Measurements from ENCODE around the gene KBTBD6.
"Not testable (repeated sequence)": the region's sequence is repeated elsewhere in the genome, so short reads cannot be mapped to it uniquely, and the experiment has no call there.

Gene KBTBD6, protein sequence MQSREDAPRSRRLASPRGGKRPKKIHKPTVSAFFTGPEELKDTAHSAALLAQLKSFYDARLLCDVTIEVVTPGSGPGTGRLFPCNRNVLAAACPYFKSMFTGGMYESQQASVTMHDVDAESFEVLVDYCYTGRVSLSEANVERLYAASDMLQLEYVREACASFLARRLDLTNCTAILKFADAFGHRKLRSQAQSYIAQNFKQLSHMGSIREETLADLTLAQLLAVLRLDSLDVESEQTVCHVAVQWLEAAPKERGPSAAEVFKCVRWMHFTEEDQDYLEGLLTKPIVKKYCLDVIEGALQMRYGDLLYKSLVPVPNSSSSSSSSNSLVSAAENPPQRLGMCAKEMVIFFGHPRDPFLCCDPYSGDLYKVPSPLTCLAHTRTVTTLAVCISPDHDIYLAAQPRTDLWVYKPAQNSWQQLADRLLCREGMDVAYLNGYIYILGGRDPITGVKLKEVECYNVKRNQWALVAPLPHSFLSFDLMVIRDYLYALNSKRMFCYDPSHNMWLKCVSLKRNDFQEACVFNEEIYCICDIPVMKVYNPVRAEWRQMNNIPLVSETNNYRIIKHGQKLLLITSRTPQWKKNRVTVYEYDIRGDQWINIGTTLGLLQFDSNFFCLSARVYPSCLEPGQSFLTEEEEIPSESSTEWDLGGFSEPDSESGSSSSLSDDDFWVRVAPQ

DNA sequence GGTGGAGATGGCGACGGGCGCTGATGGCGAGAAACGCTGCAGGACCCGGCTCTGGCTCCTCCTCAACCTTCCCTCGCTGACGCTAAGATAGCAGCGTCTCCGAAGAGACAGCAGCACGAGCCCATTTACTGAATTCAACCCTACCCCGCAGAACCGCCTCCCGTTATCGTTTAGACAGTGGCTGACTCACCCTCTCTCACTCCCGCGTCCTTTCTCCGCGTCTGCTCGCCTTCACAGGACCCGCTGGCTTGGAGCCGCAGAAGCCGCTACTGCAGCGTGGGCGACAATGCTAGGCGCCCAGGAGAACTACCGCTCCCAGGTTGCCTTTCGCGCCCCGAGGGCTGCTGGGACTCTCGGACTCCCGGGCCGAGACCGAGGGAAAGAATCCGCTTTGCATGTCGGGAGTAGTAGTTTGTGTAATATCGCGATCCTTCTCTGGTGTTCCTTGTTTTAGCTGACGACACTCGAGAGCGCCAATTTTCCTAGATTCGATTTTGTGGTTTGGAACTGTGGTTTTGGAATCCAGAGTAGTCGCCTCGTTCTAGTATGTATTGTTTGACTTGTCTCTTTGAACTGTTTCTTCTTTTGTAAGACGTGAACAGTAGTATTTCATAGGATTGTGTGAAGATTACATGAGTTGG, at the start of gene KBTBD6:
TSS of gene KBTBD6 (minus strand) at position 291 of the 641 bp plus-strand sequence. CDS start 291 bp downstream, outside the sequence.
- Histone ChIP-seq H3K36me3 (ENCODE audit: control insufficient read depth in 2 of 2, insufficient read depth in 2 of 2, low read length in 2 of 2) (no peaks in the 10 kb centered on the region), H3K9ac (ENCODE audit: low read depth in 1 of 2, low read length in 2 of 2) (peak within 1 kb of the TSS; percentile 66 to 80), H3K27ac (ENCODE audit: low read depth in 2 of 2, low read length in 2 of 2) (peak within 1 kb of the TSS; percentile 56 to 69), H3K27me3 (ENCODE audit: control insufficient read depth in 2 of 2, insufficient read depth in 2 of 2, low read length in 2 of 2) (no peaks in the 10 kb centered on the region), H3K4me3 (ENCODE audit: low read length in 2 of 2) (peak within 1 kb of the TSS; percentile 91 to 95), H3K4me1 (ENCODE audit: control insufficient read depth in 2 of 2, insufficient read depth in 2 of 2, low read length in 2 of 2) (peaks cover 7 to 14% of the 10 kb centered on the region in 2 donors), H3K9me3 (ENCODE audit: control insufficient read depth in 2 of 2, low read length in 2 of 2) (no peaks in the 10 kb centered on the region)

DNA sequence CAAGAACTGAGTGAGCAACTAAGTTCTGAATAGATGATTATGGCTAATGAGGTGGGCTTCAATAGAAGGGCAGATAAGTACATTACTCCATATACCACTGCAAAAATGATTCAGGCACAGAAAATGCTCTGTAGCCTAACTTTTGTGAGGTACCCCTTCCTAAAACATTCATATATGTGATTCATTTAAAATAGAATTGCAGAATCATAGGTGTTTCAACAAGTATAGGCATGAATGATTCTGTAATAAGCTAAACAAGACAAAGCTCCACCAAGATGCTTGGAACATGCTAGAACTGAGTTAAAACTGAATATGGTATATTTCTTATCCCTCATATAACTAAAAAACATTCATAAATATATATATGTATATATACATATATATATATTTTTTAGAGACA, 49.6 kb upstream of the KBTBD6 start:
- no peaks in the 10 kb centered on the region for H3K27me3 ChIP-seq (ENCODE audit: control insufficient read depth in 2 of 2, insufficient read depth in 2 of 2, low read length in 2 of 2)
- H3K9me3 ChIP-seq (ENCODE audit: control insufficient read depth in 2 of 2, low read length in 2 of 2) = no peaks in the 10 kb centered on the region
- no peak overlapping the region for H3K27ac ChIP-seq (ENCODE audit: low read depth in 2 of 2, low read length in 2 of 2)
- H3K36me3 ChIP-seq (ENCODE audit: control insufficient read depth in 2 of 2, insufficient read depth in 2 of 2, low read length in 2 of 2) = no peaks in the 10 kb centered on the region
- no peaks in the 10 kb centered on the region for H3K4me1 ChIP-seq (ENCODE audit: control insufficient read depth in 2 of 2, insufficient read depth in 2 of 2, low read length in 2 of 2)
- no peak overlapping the region for H3K4me3 ChIP-seq (ENCODE audit: low read length in 2 of 2)
- H3K9ac ChIP-seq (ENCODE audit: low read depth in 1 of 2, low read length in 2 of 2) = no peak overlapping the region

DNA sequence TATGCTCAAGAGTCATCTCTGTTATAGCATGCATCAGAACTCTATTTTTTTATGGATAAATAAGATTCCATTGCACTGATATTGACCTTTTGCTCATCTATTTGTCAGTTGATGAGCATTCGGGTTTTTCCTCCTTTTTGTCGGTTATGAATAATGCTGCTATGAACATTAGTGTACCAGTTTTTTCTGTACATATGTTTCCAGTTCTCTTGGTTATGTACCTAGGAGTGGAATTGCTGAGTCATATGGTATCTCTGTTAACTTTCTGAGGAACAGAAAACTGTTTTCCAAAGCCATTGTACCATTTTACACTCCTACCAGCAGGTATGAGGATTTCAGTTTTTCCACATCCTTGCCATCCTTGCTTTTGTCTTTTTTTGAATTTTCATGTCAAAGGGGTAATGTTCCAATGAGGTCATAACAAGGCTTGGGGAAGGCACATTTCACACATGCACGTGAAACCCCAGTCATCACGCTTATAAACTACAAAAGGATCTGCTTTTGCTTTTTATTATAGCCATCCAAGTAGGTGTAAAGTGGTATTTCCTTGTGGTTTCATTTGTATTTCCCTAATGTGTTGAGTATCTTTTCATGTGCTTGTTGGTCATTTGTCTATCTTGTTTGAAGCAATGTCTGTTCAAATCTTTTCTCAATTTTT, 47.1 kb upstream of the KBTBD6 start:
- Histone ChIP-seq H3K27me3 (ENCODE audit: control insufficient read depth in 2 of 2, insufficient read depth in 2 of 2, low read length in 2 of 2) (no peaks in the 10 kb centered on the region), H3K4me3 (ENCODE audit: low read length in 2 of 2) (no peak overlapping the region), H3K4me1 (ENCODE audit: control insufficient read depth in 2 of 2, insufficient read depth in 2 of 2, low read length in 2 of 2) (no peaks in the 10 kb centered on the region), H3K27ac (ENCODE audit: low read depth in 2 of 2, low read length in 2 of 2) (no peak overlapping the region), H3K9me3 (ENCODE audit: control insufficient read depth in 2 of 2, low read length in 2 of 2) (peaks cover 0 to 2% of the 10 kb centered on the region in 2 donors), H3K9ac (ENCODE audit: low read depth in 1 of 2, low read length in 2 of 2) (no peak overlapping the region), H3K36me3 (ENCODE audit: control insufficient read depth in 2 of 2, insufficient read depth in 2 of 2, low read length in 2 of 2) (no peaks in the 10 kb centered on the region)

DNA sequence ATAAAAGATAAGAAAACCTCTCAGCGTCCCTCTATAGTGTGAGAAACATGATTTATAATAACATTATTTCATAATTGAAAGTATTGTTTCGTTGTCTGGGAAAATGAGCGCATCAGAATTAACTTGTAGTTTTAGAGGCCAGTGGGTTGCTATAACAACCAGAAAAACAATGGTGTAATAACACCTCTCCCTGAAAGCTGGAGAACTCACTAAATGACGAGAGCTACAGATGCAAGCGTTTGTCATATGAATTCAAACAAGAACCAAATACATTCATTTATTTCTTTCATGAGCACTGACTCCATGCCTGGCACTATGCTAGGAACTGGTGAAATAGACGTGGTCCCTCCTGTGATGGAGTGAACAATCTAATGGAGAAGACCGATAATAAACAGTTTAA, 45.4 kb upstream of the KBTBD6 start:
- Histone ChIP-seq H3K4me1 (ENCODE audit: control insufficient read depth in 2 of 2, insufficient read depth in 2 of 2, low read length in 2 of 2) (no peaks in the 10 kb centered on the region), H3K27ac (ENCODE audit: low read depth in 2 of 2, low read length in 2 of 2) (no peak overlapping the region), H3K9me3 (ENCODE audit: control insufficient read depth in 2 of 2, low read length in 2 of 2) (peaks cover 3% of the 10 kb centered on the region in 2 donors), H3K27me3 (ENCODE audit: control insufficient read depth in 2 of 2, insufficient read depth in 2 of 2, low read length in 2 of 2) (no peaks in the 10 kb centered on the region), H3K4me3 (ENCODE audit: low read length in 2 of 2) (no peak overlapping the region), H3K9ac (ENCODE audit: low read depth in 1 of 2, low read length in 2 of 2) (no peak overlapping the region), H3K36me3 (ENCODE audit: control insufficient read depth in 2 of 2, insufficient read depth in 2 of 2, low read length in 2 of 2) (no peaks in the 10 kb centered on the region)

DNA sequence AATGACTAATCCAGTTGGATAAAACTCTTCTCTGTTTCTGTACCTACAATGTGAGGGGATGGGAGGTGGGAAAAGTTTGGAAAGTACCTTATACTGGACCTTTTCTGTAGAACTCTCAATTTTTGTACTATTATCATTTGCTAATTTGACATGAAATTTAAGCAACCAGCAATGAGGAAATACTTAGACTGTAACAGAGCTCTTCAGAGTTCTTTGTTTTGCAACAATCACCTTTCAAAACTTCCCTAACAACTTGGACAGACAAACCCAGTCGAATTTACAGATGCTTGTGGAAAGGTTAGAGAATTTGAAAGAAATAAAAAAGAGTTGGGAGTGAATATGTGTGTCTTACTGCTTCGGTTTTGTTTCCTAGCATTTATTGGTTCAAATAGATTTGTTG, 45.0 kb upstream of the KBTBD6 start:
- H3K4me1 ChIP-seq (ENCODE audit: control insufficient read depth in 2 of 2, insufficient read depth in 2 of 2, low read length in 2 of 2) = no peaks in the 10 kb centered on the region
- H3K36me3 ChIP-seq (ENCODE audit: control insufficient read depth in 2 of 2, insufficient read depth in 2 of 2, low read length in 2 of 2) = no peaks in the 10 kb centered on the region
- peaks cover 3% of the 10 kb centered on the region in 2 donors for H3K9me3 ChIP-seq (ENCODE audit: control insufficient read depth in 2 of 2, low read length in 2 of 2)
- H3K27ac ChIP-seq (ENCODE audit: low read depth in 2 of 2, low read length in 2 of 2) = no peak overlapping the region
- H3K27me3 ChIP-seq (ENCODE audit: control insufficient read depth in 2 of 2, insufficient read depth in 2 of 2, low read length in 2 of 2) = no peaks in the 10 kb centered on the region
- no peak overlapping the region for H3K9ac ChIP-seq (ENCODE audit: low read depth in 1 of 2, low read length in 2 of 2)
- H3K4me3 ChIP-seq (ENCODE audit: low read length in 2 of 2) = no peak overlapping the region

DNA sequence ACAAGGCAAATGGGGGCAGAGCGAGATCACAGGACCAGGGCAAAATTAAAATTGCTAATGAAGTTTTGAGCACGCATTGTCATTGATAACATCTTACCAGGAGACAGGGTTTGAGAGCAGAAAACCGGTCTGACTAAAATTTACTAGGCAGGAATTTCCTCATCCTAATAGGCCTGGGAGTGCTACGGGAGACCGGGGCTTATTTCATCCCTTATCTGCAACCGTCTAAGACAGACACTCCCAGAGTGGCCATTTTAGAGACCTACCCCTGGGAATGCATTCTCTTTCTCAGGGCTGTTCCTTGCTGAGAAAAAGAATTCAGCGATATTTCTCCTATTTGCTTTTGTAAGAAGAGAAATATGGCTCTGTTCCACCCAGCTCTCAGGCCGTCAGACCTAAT, 43.0 kb upstream of the KBTBD6 start:
- H3K9me3 ChIP-seq (ENCODE audit: control insufficient read depth in 2 of 2, low read length in 2 of 2); H3K4me3 ChIP-seq (ENCODE audit: low read length in 2 of 2); H3K4me1 ChIP-seq (ENCODE audit: control insufficient read depth in 2 of 2, insufficient read depth in 2 of 2, low read length in 2 of 2); H3K27me3 ChIP-seq (ENCODE audit: control insufficient read depth in 2 of 2, insufficient read depth in 2 of 2, low read length in 2 of 2); H3K36me3 ChIP-seq (ENCODE audit: control insufficient read depth in 2 of 2, insufficient read depth in 2 of 2, low read length in 2 of 2); H3K27ac ChIP-seq (ENCODE audit: low read depth in 2 of 2, low read length in 2 of 2); H3K9ac ChIP-seq (ENCODE audit: low read depth in 1 of 2, low read length in 2 of 2): not testable (repeated sequence)

DNA sequence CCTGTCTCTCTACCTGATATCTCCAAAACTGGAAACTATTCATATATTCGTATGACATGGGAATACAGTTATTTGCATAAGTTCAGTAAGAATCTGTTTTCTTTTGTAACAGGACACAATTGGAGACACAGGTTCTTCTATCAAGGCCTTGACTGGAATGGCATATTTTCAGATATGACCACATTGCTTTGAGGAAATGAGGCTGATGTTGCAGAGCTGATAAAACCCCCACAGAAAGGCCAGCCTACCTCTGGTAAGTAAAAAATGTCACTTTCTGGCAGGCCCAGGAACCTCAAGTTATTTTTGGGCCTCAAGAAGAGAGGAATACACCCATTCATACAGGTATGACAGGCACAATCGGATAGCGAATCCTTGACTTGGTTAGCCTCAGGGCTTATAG, 29.5 kb upstream of the KBTBD6 start:
- Histone ChIP-seq H3K27ac (ENCODE audit: low read depth in 2 of 2, low read length in 2 of 2) (no peak overlapping the region), H3K9ac (ENCODE audit: low read depth in 1 of 2, low read length in 2 of 2) (no peak overlapping the region), H3K36me3 (ENCODE audit: control insufficient read depth in 2 of 2, insufficient read depth in 2 of 2, low read length in 2 of 2) (no peaks in the 10 kb centered on the region), H3K9me3 (ENCODE audit: control insufficient read depth in 2 of 2, low read length in 2 of 2) (no peaks in the 10 kb centered on the region), H3K27me3 (ENCODE audit: control insufficient read depth in 2 of 2, insufficient read depth in 2 of 2, low read length in 2 of 2) (no peaks in the 10 kb centered on the region), H3K4me1 (ENCODE audit: control insufficient read depth in 2 of 2, insufficient read depth in 2 of 2, low read length in 2 of 2) (no peaks in the 10 kb centered on the region), H3K4me3 (ENCODE audit: low read length in 2 of 2) (no peak overlapping the region)

DNA sequence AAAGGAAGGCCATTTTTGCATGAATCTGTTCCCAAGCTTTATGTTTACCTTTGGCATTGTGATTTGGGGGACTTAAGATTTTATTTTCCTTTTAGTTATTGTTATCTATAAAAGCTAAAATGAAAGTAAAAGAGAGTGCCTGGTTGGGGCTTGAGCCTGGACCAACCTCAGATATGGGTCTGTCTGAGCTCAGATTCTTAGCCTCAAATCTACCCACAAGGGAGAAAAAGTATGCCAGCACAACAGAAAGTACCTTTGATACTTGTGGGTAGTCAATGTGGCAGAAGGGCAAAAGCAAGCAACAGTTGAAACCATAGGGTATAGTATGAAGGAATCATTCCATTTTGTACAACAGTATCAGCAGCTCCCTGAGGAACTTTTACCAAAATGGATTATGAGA, 26.6 kb upstream of the KBTBD6 start:
- no peak overlapping the region for H3K4me3 ChIP-seq (ENCODE audit: low read length in 2 of 2)
- no peaks in the 10 kb centered on the region for H3K27me3 ChIP-seq (ENCODE audit: control insufficient read depth in 2 of 2, insufficient read depth in 2 of 2, low read length in 2 of 2)
- no peak overlapping the region for H3K9ac ChIP-seq (ENCODE audit: low read depth in 1 of 2, low read length in 2 of 2)
- no peaks in the 10 kb centered on the region for H3K36me3 ChIP-seq (ENCODE audit: control insufficient read depth in 2 of 2, insufficient read depth in 2 of 2, low read length in 2 of 2)
- no peaks in the 10 kb centered on the region for H3K4me1 ChIP-seq (ENCODE audit: control insufficient read depth in 2 of 2, insufficient read depth in 2 of 2, low read length in 2 of 2)
- no peaks in the 10 kb centered on the region for H3K9me3 ChIP-seq (ENCODE audit: control insufficient read depth in 2 of 2, low read length in 2 of 2)
- no peak overlapping the region for H3K27ac ChIP-seq (ENCODE audit: low read depth in 2 of 2, low read length in 2 of 2)

DNA sequence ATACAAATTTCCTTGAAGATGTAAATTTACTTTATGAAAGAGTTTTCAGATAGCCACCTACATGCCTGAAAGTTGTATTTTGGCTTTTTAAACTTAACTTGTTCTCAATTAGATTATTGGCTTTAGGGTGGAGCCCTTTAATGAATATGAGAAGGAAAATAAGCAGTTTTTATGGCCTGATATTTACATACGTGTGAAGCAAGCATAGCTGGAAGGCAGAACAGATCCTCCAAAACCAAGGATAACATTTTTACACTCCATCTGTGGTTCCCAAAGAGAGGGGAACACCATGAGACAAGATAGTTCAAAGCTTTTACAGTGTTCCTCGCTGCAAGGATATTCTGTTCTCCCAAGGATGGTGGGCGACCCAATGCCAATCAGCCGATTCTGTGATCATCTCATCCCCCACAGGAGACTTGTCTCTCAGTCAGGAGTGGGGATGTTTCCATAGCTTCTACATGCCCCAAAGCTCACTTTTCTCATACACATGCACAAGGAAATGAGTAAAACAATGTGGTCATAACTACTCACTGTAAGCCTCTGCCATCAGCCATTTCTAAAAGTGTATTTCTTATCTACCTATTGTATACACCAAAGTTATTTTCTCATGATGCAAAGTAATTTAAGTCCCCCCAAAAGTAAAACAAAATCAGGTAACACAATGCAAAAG, 24.6 kb upstream of the KBTBD6 start:
- Histone ChIP-seq H3K4me1 (ENCODE audit: control insufficient read depth in 2 of 2, insufficient read depth in 2 of 2, low read length in 2 of 2) (no peaks in the 10 kb centered on the region), H3K4me3 (ENCODE audit: low read length in 2 of 2) (no peak overlapping the region), H3K27me3 (ENCODE audit: control insufficient read depth in 2 of 2, insufficient read depth in 2 of 2, low read length in 2 of 2) (no peaks in the 10 kb centered on the region)

More for the DNA sequence above, 24.6 kb upstream of the KBTBD6 start:
- Histone ChIP-seq H3K36me3 (ENCODE audit: control insufficient read depth in 2 of 2, insufficient read depth in 2 of 2, low read length in 2 of 2) (no peaks in the 10 kb centered on the region), H3K9me3 (ENCODE audit: control insufficient read depth in 2 of 2, low read length in 2 of 2) (peaks cover 2 to 3% of the 10 kb centered on the region in 2 donors), H3K27ac (ENCODE audit: low read depth in 2 of 2, low read length in 2 of 2) (no peak overlapping the region), H3K9ac (ENCODE audit: low read depth in 1 of 2, low read length in 2 of 2) (no peak overlapping the region)
